Measurements from ENCODE around the gene CLCN5.

Gene CLCN5

DNA sequence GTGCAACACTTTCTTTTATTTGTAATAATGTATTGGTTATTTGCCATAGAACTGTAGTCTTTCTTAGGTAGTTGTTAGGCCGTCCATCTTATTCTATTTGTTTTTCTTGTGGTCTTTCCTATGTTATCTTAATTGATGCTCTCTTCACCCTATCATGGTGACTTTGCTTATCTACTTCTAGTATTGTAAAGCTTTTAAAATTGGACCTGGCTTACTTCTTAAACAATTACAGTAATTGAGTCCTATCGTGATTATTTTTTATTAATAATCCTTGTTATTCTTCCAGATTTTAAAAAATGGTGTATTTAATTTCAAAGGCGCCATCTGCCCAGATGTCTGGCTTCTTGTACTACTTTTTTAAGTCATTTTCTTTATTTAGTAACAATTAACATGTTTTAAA, 63.7 kb downstream of the CLCN5 start:
- TF ChIP-seq, protein P1, sequence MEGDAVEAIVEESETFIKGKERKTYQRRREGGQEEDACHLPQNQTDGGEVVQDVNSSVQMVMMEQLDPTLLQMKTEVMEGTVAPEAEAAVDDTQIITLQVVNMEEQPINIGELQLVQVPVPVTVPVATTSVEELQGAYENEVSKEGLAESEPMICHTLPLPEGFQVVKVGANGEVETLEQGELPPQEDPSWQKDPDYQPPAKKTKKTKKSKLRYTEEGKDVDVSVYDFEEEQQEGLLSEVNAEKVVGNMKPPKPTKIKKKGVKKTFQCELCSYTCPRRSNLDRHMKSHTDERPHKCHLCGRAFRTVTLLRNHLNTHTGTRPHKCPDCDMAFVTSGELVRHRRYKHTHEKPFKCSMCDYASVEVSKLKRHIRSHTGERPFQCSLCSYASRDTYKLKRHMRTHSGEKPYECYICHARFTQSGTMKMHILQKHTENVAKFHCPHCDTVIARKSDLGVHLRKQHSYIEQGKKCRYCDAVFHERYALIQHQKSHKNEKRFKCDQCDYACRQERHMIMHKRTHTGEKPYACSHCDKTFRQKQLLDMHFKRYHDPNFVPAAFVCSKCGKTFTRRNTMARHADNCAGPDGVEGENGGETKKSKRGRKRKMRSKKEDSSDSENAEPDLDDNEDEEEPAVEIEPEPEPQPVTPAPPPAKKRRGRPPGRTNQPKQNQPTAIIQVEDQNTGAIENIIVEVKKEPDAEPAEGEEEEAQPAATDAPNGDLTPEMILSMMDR (IDR thresholded peaks at IDR 0.05; ENCODE audit: low read depth, low read length) = no peak
- no peak overlapping the region for H3K4me3 ChIP-seq (ENCODE audit: low read depth, low read length)

DNA sequence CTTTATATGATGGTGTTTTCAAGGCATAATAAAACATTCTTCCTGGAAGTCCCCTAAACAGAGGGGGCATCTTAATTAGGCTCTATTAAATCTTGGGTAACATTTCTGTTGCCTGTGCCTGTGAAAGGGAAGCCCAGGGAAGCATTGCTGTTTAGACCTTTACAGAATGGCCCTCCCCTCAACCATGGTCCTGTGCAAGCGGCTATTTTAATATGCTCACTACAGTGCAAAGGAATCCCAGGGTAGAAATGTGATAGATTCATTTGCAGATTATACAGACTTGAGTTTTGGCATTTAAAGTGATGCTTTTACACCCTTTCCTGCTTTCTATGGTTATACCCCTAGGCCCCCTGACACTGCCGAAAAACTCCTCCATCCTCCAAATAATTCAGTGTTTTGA, 65.3 kb downstream of the CLCN5 start:
- H3K4me3 ChIP-seq (ENCODE audit: low read depth, low read length) = no peak overlapping the region
- TF ChIP-seq, protein P1 (IDR thresholded peaks at IDR 0.05; ENCODE audit: low read depth, low read length) = no peak

DNA sequence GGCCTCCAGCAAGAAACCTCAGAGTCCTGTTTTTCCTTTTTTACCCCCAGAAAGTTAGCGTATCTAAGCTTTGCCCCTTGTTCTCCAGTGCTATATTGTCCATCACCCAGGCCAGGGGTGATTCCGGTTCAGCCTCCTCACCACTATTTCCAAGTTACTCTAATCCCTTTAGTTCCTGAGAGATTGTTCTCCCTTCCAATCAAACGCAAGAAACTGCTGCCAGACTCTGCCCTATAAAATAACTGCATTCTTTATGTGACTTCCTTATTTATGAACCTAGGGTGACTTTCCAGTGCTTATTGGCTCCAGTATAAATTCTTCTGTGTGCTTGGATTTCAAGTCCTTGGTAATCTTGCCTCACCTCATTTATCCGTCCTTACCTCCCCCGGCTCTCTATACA, 65.7 kb downstream of the CLCN5 start:
- TF ChIP-seq, protein P1 (IDR thresholded peaks at IDR 0.05; ENCODE audit: low read depth, low read length) = no peak
- no peak overlapping the region for H3K4me3 ChIP-seq (ENCODE audit: low read depth, low read length)

DNA sequence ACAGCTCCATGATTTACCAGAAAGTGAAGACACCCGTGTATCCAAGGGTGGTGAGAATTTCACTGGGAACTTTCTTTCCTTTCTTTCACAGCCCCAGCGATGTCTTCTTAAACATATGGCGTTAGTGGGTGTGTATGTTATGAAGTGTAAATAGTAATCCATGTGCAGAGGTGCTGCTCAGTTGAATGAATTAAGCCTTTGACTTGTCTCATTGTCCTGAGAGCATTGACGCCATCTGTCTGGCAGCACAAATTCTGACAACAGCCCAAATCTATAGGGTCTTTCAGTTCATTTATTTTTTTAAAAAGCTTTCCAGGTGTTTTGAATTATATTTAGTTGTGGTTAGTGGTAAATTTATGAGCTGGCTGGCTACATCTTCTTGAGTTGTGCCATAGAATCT, 69.4 kb downstream of the CLCN5 start:
- TF ChIP-seq, protein P1 (IDR thresholded peaks at IDR 0.05; ENCODE audit: low read depth, low read length) = no peak
- no peak overlapping the region for H3K4me3 ChIP-seq (ENCODE audit: low read depth, low read length)

DNA sequence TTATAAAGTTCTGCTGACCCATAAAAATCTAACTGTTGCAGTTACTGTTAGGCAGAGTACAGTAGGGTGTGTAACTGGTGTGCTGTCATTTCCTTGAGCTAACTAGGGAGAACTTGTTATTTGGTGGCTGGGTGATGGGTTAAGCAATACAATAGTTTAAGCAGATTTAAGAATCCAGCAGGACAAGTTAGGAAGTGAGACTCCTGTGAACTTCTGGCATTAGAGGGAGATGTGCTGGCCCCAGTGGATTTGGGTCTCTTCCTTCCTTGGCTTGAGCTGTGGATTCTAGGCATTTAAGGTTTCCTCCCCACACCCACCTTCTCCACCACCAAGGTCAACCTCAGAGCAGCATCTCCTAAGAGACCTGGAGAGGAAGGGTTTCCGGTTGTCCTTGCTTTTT, 70.5 kb downstream of the CLCN5 start:
- no peak overlapping the region for H3K4me3 ChIP-seq (ENCODE audit: low read depth, low read length)
- TF ChIP-seq, protein P1 (IDR thresholded peaks at IDR 0.05; ENCODE audit: low read depth, low read length) = no peak

DNA sequence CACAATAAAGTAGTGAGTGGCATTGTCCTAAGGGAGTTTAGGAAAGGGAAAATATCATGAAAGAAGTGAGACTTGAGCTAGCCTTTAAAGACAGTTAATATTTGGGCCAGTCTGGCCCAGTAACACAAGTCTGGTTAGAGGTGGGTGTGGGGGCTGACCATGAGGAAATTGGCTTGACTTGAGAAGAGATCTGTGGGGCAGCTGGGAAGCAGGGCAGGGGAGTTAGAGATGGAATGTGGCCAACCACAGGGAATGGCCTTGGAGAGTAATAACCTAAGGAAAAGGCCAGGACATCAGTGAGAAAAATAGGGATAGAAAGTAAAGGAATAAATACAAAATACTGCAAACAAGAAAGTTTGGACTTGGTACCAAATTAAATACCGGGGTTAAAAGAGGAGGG, 71.3 kb downstream of the CLCN5 start:
- no peak overlapping the region for H3K4me3 ChIP-seq (ENCODE audit: low read depth, low read length)
- TF ChIP-seq, protein P1 (IDR thresholded peaks at IDR 0.05; ENCODE audit: low read depth, low read length) = no peak

DNA sequence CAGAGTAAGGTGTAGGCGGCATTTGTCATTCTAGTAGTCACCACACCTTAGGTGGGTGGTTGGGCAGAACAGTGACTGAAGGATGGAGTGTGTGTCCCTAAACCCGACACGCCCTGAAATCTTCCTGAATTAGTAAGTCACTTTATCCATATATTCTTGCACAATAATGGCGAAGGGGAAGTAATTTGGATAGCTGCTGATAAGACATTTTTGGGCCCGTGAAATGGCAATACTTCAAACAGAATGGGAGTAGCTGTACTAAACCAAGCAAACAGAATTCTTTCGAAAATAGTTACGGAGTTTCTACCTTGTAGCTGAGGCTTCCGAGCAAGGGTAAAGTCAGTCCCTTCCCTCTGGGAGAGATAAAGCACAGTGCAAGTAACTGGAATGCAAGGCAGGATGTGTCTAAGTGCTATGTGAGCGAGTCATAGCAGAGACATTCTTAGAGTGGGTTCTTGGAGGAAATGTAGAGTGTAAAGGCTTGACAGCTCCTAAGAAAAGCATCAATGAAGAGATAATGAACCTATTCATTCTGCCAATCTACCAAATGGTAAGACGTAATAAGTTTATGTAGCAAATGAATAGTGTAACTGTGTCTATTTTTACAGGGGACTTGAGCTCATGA, 72.8 kb downstream of the CLCN5 start:
- no peak overlapping the region for H3K4me3 ChIP-seq (ENCODE audit: low read depth, low read length)
- TF ChIP-seq, protein P1 (IDR thresholded peaks at IDR 0.05; ENCODE audit: low read depth, low read length) = no peak
